HG02642 (cell line): ENCODE measurements around the gene UQCR11.

Source experiments
- ATAC-seq: cut with Tn5 transposase; IDR thresholded peaks from one replicate; pipeline ENCODE4 v1.9.1; 2021; ENCODE audit warnings: mild to moderate bottlenecking; ENCODE audit not compliant: unreplicated experiment, poor library complexity

Gene UQCR11

DNA sequence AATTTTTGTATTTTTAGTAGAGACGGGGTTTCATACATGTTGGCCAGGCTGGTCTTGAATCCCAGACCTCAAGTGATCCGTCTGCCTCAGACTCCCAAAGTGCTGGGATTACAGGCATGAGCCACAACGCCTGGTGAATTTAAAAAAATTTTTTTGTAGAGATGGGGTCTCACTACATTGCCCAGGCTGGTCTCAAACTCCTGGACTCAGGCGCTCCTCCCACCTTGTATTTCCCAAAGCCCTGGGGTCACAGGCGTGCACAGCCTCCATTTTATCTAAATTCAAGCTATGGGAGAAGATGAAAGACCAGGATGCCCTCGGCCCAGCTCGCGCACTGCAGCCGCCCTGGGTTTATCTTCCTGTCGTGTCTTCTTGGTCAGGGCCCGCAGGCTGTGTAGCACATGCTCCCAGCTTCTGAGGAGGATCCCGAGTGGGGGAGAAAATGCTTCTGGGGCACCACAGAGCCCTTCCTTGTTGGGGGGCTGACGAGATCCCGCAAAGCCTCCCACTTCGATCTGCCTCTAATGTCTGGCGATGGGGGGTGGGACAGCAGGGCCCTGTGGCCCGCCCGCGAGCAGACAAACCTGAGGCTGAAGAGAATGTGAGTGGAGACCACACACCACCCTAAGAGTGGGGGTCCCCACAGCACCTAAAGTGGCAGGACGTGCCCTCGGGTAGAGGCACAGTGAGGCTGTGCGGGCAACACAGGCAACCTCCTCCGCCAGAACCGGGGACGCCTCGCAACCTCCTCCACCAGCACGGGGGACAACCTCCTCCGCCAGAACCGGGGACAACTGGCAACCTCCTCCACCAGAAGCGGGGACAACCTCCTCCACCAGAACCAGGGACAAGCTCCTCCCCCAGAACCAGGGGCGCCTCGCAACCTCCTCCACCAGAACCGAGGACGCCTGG is 31.3 kb upstream of the UQCR11 start:
- no peak for ATAC-seq

GRCh38 chr19:1634938-1635243 is 29.6 kb upstream of the UQCR11 start:
- ATAC-seq, result no peak

- no peak for ATAC-seq
Measured at GRCh38 chr19:1634242-1634937, 29.1 kb upstream of the UQCR11 start.

DNA sequence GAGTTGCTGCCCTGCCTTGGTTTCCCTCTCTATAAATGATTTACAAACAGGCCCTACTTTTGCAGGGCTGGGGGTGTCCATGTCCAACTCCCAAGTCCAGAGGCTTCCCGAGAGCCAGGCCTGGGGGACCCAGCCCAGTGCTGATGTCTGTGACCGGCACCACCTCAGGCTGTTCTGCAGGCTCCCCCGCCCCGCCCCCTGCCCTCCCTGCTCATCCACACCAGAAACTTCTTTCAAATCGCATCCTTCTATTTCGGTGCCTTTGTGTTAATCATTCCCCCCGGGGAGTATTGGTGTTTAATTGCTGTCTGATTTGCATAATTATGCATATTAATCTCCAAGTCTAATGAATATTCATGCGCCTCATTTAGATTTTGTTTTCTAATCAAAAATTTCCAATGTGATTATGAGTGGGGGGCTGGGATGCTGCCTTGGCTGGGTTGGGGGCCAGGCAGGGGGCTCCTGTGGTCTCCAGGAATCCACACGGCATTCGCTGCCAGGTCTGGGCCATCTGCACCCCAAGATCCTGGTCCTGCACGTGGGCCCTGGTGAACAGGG is 28.1 kb upstream of the UQCR11 start:
- no peak for ATAC-seq

DNA sequence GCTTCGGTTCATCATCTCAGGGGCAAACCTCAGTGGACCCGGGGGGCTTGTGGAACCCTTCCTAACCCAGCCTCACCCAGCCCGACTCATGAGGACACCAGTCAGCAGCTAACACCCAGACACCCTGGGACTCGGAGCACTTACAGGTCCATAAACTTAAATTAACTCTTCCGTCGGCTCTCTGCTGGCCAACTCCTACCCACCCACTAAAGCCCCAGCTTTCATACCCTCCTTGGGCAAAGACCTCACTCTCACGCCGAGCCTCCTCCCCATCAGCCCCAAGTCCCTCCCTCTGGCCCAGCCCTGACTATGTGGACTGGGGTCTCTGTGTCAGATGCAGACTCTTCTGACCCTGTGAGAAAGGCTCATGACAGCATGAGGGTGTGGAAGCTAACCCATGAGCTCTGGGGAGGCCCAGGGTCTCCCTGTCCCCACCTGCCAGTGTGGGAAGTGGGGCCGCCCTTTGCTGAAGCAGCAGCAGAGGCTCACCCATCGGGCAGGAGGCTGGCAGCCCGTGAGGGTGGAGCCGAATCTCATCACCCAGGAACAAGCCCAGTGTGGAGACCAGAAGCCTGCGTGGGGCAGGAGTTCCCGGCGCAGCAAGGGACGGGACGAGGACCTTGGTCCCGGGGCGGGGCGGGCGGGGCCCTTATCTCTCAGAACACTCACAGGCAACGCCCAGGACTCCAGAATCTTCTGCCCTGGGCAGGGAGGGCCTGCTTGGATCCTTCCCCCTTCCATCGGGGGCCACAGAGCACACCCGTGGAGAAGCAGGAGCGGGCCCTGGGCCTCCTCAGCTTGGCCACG is 27.4 kb upstream of the UQCR11 start:
- ATAC-seq, result no peak

GRCh38 chr19:1631557-1632100 is 26.4 kb upstream of the UQCR11 start:
- no peak for ATAC-seq

GRCh38 chr19:1630811-1631210 is 25.5 kb upstream of the UQCR11 start:
- ATAC-seq, result no peak

DNA sequence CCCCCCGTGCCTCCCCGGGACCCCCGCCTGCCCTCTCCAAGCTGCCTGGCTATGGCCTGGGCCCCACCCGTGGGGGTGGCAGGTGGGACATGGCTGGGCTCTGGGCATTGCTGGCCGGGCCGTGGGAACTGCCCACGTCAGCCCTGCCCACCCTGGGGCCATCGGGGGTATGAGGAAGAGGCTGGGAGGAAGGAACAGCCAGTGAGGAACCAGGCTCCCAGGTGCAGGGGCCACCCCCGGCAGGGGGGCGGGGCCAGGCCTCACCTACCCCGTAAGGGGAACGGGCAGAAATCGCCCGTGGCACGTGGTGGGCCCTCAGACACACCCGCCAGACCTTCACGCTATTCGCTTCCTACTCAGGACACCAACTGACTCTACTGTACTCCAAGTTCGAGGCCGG is 24.8 kb upstream of the UQCR11 start:
- ATAC-seq, result no peak

DNA sequence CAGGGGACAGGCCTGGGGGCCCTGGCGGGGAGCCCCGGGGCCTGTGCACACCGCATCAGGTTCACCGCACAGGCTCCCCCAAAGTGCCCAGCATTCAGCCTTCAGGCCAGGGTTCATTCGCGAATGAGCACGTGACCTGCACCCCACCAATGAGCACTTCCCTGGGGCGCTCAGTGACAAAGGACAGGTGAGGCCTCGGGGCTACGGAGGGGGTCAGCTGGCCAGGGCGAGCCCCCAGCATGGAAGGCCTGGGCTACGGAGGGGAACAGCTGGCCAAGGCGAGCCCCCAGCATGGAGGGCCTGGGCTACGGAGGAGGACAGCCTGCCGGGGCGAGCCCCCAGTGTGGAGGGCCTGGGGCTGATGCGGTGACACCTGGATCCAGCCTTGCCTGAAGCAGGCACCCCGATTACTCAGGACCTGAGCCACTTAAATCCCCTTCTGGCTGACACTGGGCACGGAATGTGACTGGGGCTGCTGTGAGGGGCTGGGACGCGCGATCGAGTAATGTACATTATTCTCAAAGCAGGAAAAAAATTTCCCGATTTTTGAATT is 24.1 kb upstream of the UQCR11 start:
- no peak for ATAC-seq

GRCh38 chr19:1627194-1627593 is 21.9 kb upstream of the UQCR11 start:
- ATAC-seq, result no peak

- ATAC-seq, result no peak
Measured at GRCh38 chr19:1626417-1627010, 21.3 kb upstream of the UQCR11 start.

- ATAC-seq, result no peak
Measured at GRCh38 chr19:1624458-1624857, 19.2 kb upstream of the UQCR11 start.

DNA sequence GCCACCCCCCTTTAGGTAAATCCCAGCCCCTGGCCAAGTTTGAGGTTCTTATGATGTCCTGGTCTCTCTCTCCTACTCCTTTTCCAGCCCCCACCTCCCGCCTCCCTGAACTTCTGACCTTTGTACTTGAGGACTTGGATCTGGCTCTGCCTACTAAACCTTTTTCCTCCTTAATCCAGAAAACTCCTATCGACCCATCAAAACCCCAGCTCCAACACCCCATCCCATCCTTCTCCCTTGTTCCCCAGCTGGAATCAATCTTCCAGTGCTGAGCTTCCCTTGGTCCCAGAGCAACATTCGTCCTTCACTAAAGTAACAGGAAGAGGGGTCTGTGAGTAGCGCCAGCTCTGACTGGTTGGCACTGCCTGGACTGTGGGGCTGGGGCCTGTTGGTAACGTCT is 17.3 kb upstream of the UQCR11 start:
- no peak for ATAC-seq

GRCh38 chr19:1622007-1622406 is 16.7 kb upstream of the UQCR11 start:
- no peak for ATAC-seq

DNA sequence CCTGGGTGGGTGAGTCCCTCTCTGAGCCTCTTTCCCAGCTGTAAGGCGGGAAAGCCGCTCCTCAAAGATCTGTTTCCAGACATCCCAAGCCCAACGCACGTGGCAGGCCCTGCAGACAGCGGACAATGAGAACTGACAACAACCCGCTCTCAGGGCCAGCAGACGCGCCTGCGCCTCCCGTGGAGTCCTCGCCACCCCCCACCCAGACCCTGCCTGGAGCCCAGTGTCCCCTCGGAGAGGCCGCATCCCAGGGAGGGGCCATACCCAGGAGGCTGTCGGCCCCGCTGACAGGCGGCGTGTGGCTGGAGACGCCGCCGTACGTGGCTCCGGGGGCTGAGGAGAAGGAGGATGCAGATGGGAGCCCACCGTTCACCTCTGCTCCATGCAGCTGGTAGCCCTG is 16.3 kb upstream of the UQCR11 start:
- ATAC-seq, result no peak

DNA sequence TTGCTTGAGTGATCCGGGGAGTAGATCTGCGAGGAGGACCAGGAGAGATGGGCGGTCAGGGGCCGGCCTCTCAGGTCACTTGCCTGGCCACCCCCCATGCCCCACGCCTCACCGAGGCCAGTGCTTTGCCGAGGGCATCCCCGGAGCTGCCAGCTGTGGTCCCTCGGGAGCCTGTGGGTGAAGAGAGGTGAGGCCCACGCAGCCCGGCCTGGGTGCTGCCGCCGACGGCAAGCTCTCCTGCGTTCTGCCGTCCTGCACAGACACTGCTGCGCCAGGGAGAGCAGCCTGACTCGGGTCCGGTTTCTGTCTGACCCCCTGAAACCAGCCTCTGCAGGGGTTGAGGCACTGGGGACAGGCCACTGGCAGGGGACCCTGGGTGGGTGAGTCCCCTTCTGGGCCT is 15.8 kb upstream of the UQCR11 start:
- no peak for ATAC-seq

- no peak for ATAC-seq
Measured at GRCh38 chr19:1620502-1620901, 15.2 kb upstream of the UQCR11 start.

GRCh38 chr19:1619703-1620102 is 14.4 kb upstream of the UQCR11 start:
- no peak for ATAC-seq

- ATAC-seq, result no peak
Measured at GRCh38 chr19:1619094-1619439, 13.8 kb upstream of the UQCR11 start.
